CD14-positive monocyte (primary cell): ENCODE data around the gene ST3GAL2. TPM values are rescaled to one million over a fixed set of nuclear protein-coding genes. Genes with fewer than 3 reads are reported as not detected.

Experiments
- DNase-seq, 3 donors: peaks; one replicate each; pipeline ENCODE4 v3.0.0-alpha.2; 2011 to 2022
- H2AFZ ChIP-seq: 2 replicates; pipeline ENCODE4 v1.6.0; 2012; ENCODE audit warnings: mild to moderate bottlenecking, low read depth, low read length, inconsistent platforms; ENCODE audit not compliant: insufficient read depth, poor library complexity, severe bottlenecking
- H3K27ac ChIP-seq, 2 donors: 1 replicate in 1 of 2; 2 replicates in 1 of 2; pipeline ENCODE4 v1.5.1; 2012 to 2013; ENCODE audit warnings: low read length in 2 of 2, control low read depth in 1 of 2, inconsistent platforms in 1 of 2, low read depth in 1 of 2, mild to moderate bottlenecking in 1 of 2
- H3K27me3 ChIP-seq, 2 donors: one replicate each; pipeline versions ENCODE4 v1.6.0 to v1.6.1; 2011 to 2013; ENCODE audit warnings: low read length in 2 of 2; ENCODE audit not compliant: control insufficient read depth in 2 of 2, insufficient read depth in 2 of 2
- H3K36me3 ChIP-seq, 2 donors: replicated peaks in 1 of 2; 1 replicate in 1 of 2; 2 replicates in 1 of 2; pipeline versions ENCODE4 v1.5.1 to v1.6.1; 2012 to 2013; ENCODE audit warnings: low read length in 2 of 2, control low read depth in 1 of 2, inconsistent platforms in 1 of 2, mild to moderate bottlenecking in 1 of 2; ENCODE audit not compliant: insufficient read depth in 2 of 2, control insufficient read depth in 1 of 2
- H3K4me1 ChIP-seq, 2 donors: 1 replicate in 1 of 2; 2 replicates in 1 of 2; pipeline versions ENCODE4 v1.5.1 to v1.6.1; 2012 to 2013; ENCODE audit warnings: low read length in 2 of 2, control low read depth in 1 of 2, inconsistent platforms in 1 of 2, mild to moderate bottlenecking in 1 of 2, moderate library complexity in 1 of 2; ENCODE audit not compliant: insufficient read depth in 2 of 2, control insufficient read depth in 1 of 2
- H3K4me2 ChIP-seq: replicated peaks from 2 replicates; pipeline ENCODE3; 2012; ENCODE audit warnings: low read length, moderate library complexity, mild to moderate bottlenecking; ENCODE audit not compliant: poor library complexity, severe bottlenecking; ENCODE audit errors: extremely low read depth
- H3K4me3 ChIP-seq, 3 experiments: fragments of 200-600 bp in 1 of 3; sonication (generic) in 1 of 3; replicated peaks in 1 of 3; 1 replicate in 2 of 3; 2 replicates in 1 of 3; pipeline ENCODE4 v1.5.1; 2011 to 2013; ENCODE audit warnings: low read length in 3 of 3, mild to moderate bottlenecking in 3 of 3, control low read depth in 2 of 3, low read depth in 2 of 3, inconsistent platforms in 1 of 3, moderate library complexity in 1 of 3
- H3K79me2 ChIP-seq: 2 replicates; pipeline ENCODE4 v1.6.0; 2012; ENCODE audit warnings: mild to moderate bottlenecking, control low read depth, inconsistent platforms, low read length, moderate library complexity; ENCODE audit not compliant: insufficient read depth
- H3K9ac ChIP-seq: 2 replicates; pipeline ENCODE4 v1.6.0; 2017; ENCODE audit warnings: low read length, mild to moderate bottlenecking; ENCODE audit not compliant: insufficient read depth, poor library complexity, severe bottlenecking
- H3K9me3 ChIP-seq, 2 donors: replicated peaks in 1 of 2; 1 replicate in 1 of 2; 2 replicates in 1 of 2; pipeline versions ENCODE4 v1.5.1 to v1.6.1; 2012 to 2013; ENCODE audit warnings: low read length in 2 of 2, control low read depth in 1 of 2; ENCODE audit not compliant: control insufficient read depth in 1 of 2, insufficient read depth in 1 of 2
- H4K20me1 ChIP-seq: 2 replicates; pipeline ENCODE4 v1.6.0; 2012; ENCODE audit warnings: mild to moderate bottlenecking, low read length, control low read depth, moderate library complexity; ENCODE audit not compliant: insufficient read depth
- H3K27ac Mint-ChIP-seq, 7 donors: one replicate each; pipeline ENCODE4 v1.8.0; 2020; ENCODE audit warnings: mild to moderate bottlenecking in 7 of 7, mixed read lengths in 7 of 7, moderate library complexity in 6 of 7, inconsistent platforms in 2 of 7
- H3K27me3 Mint-ChIP-seq, 3 donors: one replicate each; pipeline ENCODE4 v1.8.0; 2021 to 2022; ENCODE audit warnings: low read depth in 3 of 3, mild to moderate bottlenecking in 3 of 3, mixed read lengths in 3 of 3, moderate library complexity in 3 of 3, inconsistent platforms in 1 of 3
- H3K36me3 Mint-ChIP-seq, 2 donors: one replicate each; pipeline ENCODE4 v1.8.0; 2020; ENCODE audit warnings: mixed read lengths in 2 of 2, inconsistent platforms in 1 of 2, mild to moderate bottlenecking in 1 of 2
- H3K4me1 Mint-ChIP-seq: one replicate; pipeline ENCODE4 v1.8.0; 2020; ENCODE audit warnings: mild to moderate bottlenecking, mixed read lengths
- H3K4me3 Mint-ChIP-seq, 2 donors: one replicate each; pipeline ENCODE4 v1.8.0; 2020; ENCODE audit warnings: mild to moderate bottlenecking in 2 of 2, mixed read lengths in 2 of 2, moderate library complexity in 1 of 2
- H3K9me3 Mint-ChIP-seq, 7 donors: one replicate each; pipeline ENCODE4 v1.8.0; 2020 to 2022; ENCODE audit warnings: mixed read lengths in 7 of 7, mild to moderate bottlenecking in 6 of 7, moderate library complexity in 6 of 7, inconsistent platforms in 2 of 7
- CTCF ChIP-seq: fragments of 200-600 bp; IDR thresholded peaks from one replicate; pipeline ENCODE4 v1.8.0; 2022; ENCODE audit warnings: antibody characterized with exemption, mild to moderate bottlenecking
- WGBS: methylation state at CpG from one replicate; pipeline ENCODE4 v1.1.5; 2013; ENCODE audit warnings: missing lambda C conversion rate; ENCODE audit not compliant: insufficient coverage; 5-methylcytosine and 5-hydroxymethylcytosine counted together
- intact Hi-C, 2 donors: fragments of 100-400 bp; cut with micrococcal nuclease; formaldehyde crosslinking; loops; one replicate each; pipeline versions ENCODE4 v1.15.0 to v1.15.1; 2023
- polyA plus RNA-seq, 3 donors: library from polyadenylated mRNA; depleted of rRNA in 1 of 3; unstranded in 2 of 3; stranded (reverse) in 1 of 3; fragments of 300-500 nt in 2 of 3; fragments of >200 nt in 1 of 3; fragmentation: Illumina TruSeq in 2 of 3; gene quantifications; 1 replicate in 2 of 3; 2 replicates in 1 of 3; pipeline ENCODE4 v1.2.3, GENCODE V29; 2012 to 2021

The ST3GAL2 gene
- polyA plus RNA-seq, 3 donors = 13.5 to 20.0 (median 18.4) TPM

- H3K27me3 Mint-ChIP-seq = no peaks in the 10 kb centered on the region
- TF ChIP-seq CTCF = no peak
- no peak overlapping the region for H3K9ac ChIP-seq
- no peaks in the 10 kb centered on the region for H3K27me3 ChIP-seq
- no peak overlapping the region for H3K27ac ChIP-seq
- no peaks in the 10 kb centered on the region for H3K9me3 ChIP-seq
- DNase-seq = no peak
- peaks cover 16 to 39% of the 10 kb centered on the region in 2 donors for H3K36me3 ChIP-seq
- H3K79me2 ChIP-seq = no peaks in the 10 kb centered on the region
- H3K9me3 Mint-ChIP-seq = no peaks in the 10 kb centered on the region
- no peak overlapping the region for H3K4me2 ChIP-seq
- H3K36me3 Mint-ChIP-seq = peaks cover 19 to 46% of the 10 kb centered on the region in 2 donors
- H3K27ac Mint-ChIP-seq = no peak overlapping the region
- H3K4me3 Mint-ChIP-seq = no peak overlapping the region
- H3K4me1 Mint-ChIP-seq = peaks cover 18% of the 10 kb centered on the region
- no peak overlapping the region for H2AFZ ChIP-seq
- H3K4me3 ChIP-seq = no peak overlapping the region
- intact Hi-C loops = no loop called here
- 96% methylated on average over 28 of the region's 28 CpGs for WGBS
- peaks cover 13 to 14% of the 10 kb centered on the region in 2 donors for H3K4me1 ChIP-seq
- no peaks in the 10 kb centered on the region for H4K20me1 ChIP-seq
These were observed 34.0 kb upstream of the ST3GAL2 start for GRCh38 chr16:70472786-70473433.

DNA sequence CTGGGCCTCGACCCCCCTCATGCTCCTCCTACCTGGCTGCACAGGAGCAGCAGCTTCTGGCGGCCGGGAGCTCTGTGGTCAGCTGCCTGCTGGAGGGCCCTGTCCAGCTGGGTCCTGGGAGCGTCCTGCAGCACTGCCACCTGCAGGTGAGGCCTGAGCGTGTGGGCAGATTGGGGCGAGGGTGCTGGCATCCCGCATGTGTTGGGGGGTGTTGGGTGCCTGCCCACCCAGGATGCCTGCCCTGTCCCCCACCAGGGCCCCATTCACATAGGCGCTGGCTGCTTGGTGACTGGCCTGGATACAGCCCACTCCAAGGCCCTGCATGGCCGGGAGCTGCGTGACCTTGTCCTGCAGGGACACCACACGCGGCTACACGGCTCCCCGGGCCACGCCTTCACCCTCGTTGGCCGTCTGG is 32.0 kb upstream of the ST3GAL2 start:
- Histone ChIP-seq H3K79me2 (no peaks in the 10 kb centered on the region), H3K4me1 (peaks cover 13 to 14% of the 10 kb centered on the region in 2 donors), H2AFZ (no peak overlapping the region), H3K9ac (peak overlapping the region; percentile 18), H3K36me3 (peaks cover 21 to 24% of the 10 kb centered on the region in 2 donors), H3K4me3 (no peak overlapping the region), H3K27me3 (no peaks in the 10 kb centered on the region), H3K9me3 (no peaks in the 10 kb centered on the region), H3K27ac (peak overlapping the region in 1 of 2 donors; percentile 36), H4K20me1 (no peaks in the 10 kb centered on the region), H3K4me2 (no peak overlapping the region)
- WGBS = 82% methylated on average over 15 of the region's 17 CpGs
- Mint-ChIP-seq H3K4me3 (no peak overlapping the region), H3K27me3 (no peaks in the 10 kb centered on the region), H3K9me3 (no peaks in the 10 kb centered on the region), H3K27ac (no peak overlapping the region), H3K36me3 (peaks cover 22 to 46% of the 10 kb centered on the region in 2 donors), H3K4me1 (peaks cover 13% of the 10 kb centered on the region)
- peak; percentile 54 for TF ChIP-seq CTCF
- peak in 2 of 3 donors; percentile 5 to 32 for DNase-seq
- intact Hi-C loops = loop anchor here in 1 of 2 donors (2.0 kb wide), 1 partner anchor 76 kb away; no protein-coding TSS in a partner anchor
